C4-2B (cell line): ENCODE data around the gene PFDN1.

Source experiments
- ZFX ChIP-seq: fragments of 450-650 bp; IDR thresholded peaks from 2 replicates; pipeline ENCODE4 v1.6.1; 2017
- TF ChIP-seq, protein P1 (sequence below): fragments of 450-650 bp; conservative IDR thresholded peaks from 2 replicates; pipeline ENCODE4 v1.5.1; 2017; ENCODE audit warnings: mild to moderate bottlenecking

DNA sequence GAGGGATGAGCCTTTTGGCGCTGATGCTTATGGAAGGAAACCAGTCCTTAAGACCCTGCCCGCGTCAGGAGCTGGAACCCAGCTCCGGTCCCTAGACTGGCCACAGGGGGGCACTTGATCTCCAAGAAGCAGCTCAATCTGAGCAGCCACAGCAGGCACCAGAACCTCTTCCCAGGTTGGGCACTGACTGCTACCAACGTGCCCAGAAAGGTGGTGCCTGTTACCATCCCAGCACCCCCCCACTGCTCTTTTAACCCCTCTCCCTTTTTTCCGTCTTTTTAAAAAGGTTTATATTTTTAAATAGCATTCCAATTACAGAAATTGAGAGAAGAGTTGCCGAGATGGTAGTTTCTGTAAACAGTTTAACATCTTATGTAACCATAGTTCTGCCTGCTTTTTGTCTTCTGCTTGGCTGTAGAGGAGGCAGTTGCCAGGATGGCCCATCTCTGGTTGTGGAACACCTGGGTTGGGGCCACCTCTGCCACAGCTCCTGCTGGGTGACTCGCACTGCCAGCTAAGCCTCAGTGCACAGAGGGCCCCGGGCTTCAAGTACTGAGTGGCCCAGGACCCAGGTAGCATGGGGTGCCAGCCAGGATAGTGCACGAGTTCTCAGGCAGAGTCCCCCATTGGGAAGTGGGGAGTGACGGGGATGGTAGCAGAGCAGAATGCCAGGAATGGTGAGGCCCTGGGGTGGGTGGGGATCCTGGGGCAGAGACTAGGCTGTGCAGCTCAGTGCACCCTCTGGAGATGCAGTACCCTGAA, 62.8 kb downstream of the PFDN1 start:
- TF ChIP-seq, protein P1, sequence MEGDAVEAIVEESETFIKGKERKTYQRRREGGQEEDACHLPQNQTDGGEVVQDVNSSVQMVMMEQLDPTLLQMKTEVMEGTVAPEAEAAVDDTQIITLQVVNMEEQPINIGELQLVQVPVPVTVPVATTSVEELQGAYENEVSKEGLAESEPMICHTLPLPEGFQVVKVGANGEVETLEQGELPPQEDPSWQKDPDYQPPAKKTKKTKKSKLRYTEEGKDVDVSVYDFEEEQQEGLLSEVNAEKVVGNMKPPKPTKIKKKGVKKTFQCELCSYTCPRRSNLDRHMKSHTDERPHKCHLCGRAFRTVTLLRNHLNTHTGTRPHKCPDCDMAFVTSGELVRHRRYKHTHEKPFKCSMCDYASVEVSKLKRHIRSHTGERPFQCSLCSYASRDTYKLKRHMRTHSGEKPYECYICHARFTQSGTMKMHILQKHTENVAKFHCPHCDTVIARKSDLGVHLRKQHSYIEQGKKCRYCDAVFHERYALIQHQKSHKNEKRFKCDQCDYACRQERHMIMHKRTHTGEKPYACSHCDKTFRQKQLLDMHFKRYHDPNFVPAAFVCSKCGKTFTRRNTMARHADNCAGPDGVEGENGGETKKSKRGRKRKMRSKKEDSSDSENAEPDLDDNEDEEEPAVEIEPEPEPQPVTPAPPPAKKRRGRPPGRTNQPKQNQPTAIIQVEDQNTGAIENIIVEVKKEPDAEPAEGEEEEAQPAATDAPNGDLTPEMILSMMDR, result peak; percentile 87
- TF ChIP-seq ZFX, result no peak
